Measurements from ENCODE around the gene ZSWIM1. TPM values are rescaled to one million over a fixed set of nuclear protein-coding genes. Genes with fewer than 3 reads are reported as not detected.

The ZSWIM1 gene
- total RNA-seq, 4 donors from 2014 or later: 9.7 to 18.4 (median 15.0) TPM

DNA sequence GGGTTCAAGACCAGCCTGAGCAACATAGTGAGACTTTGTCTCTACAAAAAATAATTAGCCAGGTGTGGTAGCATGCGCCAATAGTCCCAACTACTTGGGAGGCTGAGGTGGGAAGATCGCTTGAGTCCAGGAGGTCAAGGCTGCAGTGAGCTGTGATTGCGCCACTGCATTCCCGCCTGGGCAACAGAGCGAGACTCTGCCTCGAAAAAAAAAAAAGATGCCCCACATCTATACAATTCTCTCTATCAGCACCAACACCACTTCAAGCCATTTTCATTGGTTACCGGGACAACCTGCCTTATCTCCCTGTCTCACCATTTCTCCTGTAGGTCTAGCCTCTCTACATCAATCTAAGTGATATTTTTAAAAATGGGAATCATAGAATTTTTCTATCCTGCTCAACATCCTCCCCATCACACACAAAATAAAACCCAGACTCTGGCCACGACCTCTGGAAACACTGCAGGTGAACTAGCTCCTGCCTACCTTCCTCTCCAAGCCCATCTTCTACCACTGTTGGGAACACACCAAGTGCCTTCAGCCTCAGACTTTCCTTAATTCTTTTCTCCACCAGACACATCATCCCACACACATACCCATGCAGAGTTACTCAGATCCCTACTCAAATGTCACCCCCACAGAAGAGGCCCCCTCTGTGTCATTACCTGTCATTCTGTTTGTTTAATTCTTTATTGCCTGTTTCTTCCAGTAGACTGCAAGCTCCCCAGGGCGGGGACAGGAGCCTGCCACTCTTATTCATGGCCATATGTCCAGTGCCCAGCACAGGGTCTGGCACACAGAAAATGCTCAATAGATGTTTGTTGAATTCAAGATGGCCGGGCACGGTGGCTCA lies 40.5 kb downstream of the ZSWIM1 start:
- peaks cover 41% of the 10 kb centered on the region for H3K4me1 ChIP-seq
- no peak overlapping the region for H3K27ac ChIP-seq
- DNase-seq (ENCODE audit: low spot score in 2 of 2): no peak
- no peaks in the 10 kb centered on the region for H3K36me3 ChIP-seq
- no peaks in the 10 kb centered on the region for H3K9me3 ChIP-seq
- H3K4me3 ChIP-seq: no peak overlapping the region
- TF ChIP-seq POLR2A (IDR thresholded peaks at IDR 0.05) (no peak), EP300 (IDR thresholded peaks at IDR 0.05) (no peak), CTCF (IDR thresholded peaks at IDR 0.05) (no peak), POLR2AphosphoS5 (IDR thresholded peaks at IDR 0.05) (no peak)
- 88% methylated on average over 11 of the region's 11 CpGs for WGBS
- H3K27me3 ChIP-seq: no peaks in the 10 kb centered on the region

DNA sequence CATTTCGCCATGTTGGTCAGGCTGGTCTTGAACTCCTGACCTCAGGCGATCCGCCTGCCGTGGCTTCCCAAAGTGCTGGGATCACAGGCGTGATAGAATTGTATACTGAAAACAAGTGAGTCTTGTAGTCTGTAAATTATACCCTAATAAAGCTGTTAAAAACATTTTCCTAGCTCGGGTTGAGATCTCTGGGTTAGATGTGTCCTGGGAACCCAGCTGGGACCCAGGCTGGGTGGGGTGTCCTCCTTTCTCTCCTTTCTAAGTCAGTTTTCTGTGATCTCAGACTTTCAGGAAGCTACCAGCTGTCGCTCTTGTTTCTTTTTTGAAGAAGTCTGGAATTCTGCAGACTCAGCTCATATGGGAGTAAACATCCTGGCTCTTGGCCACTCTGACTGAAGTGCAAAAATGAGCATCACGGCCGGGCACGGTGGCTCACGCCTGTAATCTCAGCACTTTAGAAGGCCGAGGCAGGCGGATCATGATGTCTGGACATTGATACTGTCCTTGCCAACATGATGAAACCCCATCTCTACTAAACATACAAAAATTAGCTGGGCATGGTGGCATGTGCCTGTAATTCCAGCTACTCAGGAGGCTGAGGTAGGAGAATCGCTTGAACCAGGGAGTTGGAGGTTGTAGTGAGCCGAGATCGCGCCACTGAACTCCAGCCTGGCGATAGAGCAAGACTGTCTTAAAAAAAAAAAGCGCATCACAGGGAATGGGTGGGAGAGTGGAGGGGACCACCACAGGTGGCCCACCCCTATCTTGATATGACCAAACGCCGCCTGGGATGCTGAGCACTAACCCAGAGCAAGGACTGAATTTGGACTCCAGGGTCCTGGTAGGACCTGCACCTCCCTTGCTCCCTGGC lies 43.6 kb downstream of the ZSWIM1 start:
- Histone ChIP-seq H3K36me3 (no peaks in the 10 kb centered on the region), H3K9me3 (no peaks in the 10 kb centered on the region), H3K27me3 (no peaks in the 10 kb centered on the region), H3K4me3 (peak overlapping the region; percentile 16), H3K4me1 (peaks cover 27% of the 10 kb centered on the region), H3K27ac (peak overlapping the region; percentile 51)
- WGBS: 49% methylated on average over 21 of the region's 21 CpGs
- DNase-seq (ENCODE audit: low spot score in 2 of 2): peak in 1 of 2 donors; percentile 72
- TF ChIP-seq CTCF (IDR thresholded peaks at IDR 0.05): no peak
- TF ChIP-seq POLR2A (IDR thresholded peaks at IDR 0.05): no peak
- TF ChIP-seq EP300 (IDR thresholded peaks at IDR 0.05): no peak
- no peak for TF ChIP-seq POLR2AphosphoS5 (IDR thresholded peaks at IDR 0.05)

GRCh38 chr20:45925821-45926506 lies 44.9 kb downstream of the ZSWIM1 start:
- Histone ChIP-seq H3K36me3 (no peaks in the 10 kb centered on the region), H3K4me1 (peaks cover 23% of the 10 kb centered on the region), H3K27me3 (no peaks in the 10 kb centered on the region), H3K4me3 (no peak overlapping the region), H3K27ac (no peak overlapping the region), H3K9me3 (no peaks in the 10 kb centered on the region)
- TF ChIP-seq POLR2AphosphoS5 (IDR thresholded peaks at IDR 0.05) (no peak), CTCF (IDR thresholded peaks at IDR 0.05) (no peak), EP300 (IDR thresholded peaks at IDR 0.05) (no peak), POLR2A (IDR thresholded peaks at IDR 0.05) (no peak)
- no peak for DNase-seq (ENCODE audit: low spot score in 2 of 2)
- WGBS: 68% methylated on average over 6 of the region's 9 CpGs

GRCh38 chr20:45926731-45927070 lies 45.7 kb downstream of the ZSWIM1 start:
- DNase-seq (ENCODE audit: low spot score in 2 of 2): no peak
- TF ChIP-seq POLR2AphosphoS5 (IDR thresholded peaks at IDR 0.05) (no peak), EP300 (IDR thresholded peaks at IDR 0.05) (no peak), POLR2A (IDR thresholded peaks at IDR 0.05) (no peak), CTCF (IDR thresholded peaks at IDR 0.05) (no peak)
- Histone ChIP-seq H3K27ac (no peak overlapping the region), H3K4me1 (peaks cover 23% of the 10 kb centered on the region), H3K9me3 (no peaks in the 10 kb centered on the region), H3K4me3 (no peak overlapping the region), H3K27me3 (no peaks in the 10 kb centered on the region), H3K36me3 (no peaks in the 10 kb centered on the region)
- 74% methylated on average over 2 of the region's 2 CpGs for WGBS

All from suprapubic skin (tissue), 4 donors.